GM18526 (cell line): ENCODE data around the gene SLC4A1.

Experiments used
- POLR2A ChIP-seq: IDR thresholded peaks from 3 replicates; pipeline ENCODE4 v1.6.1; 2011; ENCODE audit not compliant: insufficient read length; ENCODE audit errors: extremely low read depth

SLC4A1 gene

GRCh38 chr17:44210342-44211192 is 57.4 kb downstream of the SLC4A1 start:
- peak; percentile 28 for TF ChIP-seq POLR2A

GRCh38 chr17:44209786-44210341 is 58.1 kb downstream of the SLC4A1 start:
- no peak for TF ChIP-seq POLR2A

- TF ChIP-seq POLR2A, result no peak
Observed at GRCh38 chr17:44207743-44208142, 60.2 kb downstream of the SLC4A1 start.

- no peak for TF ChIP-seq POLR2A
Observed at GRCh38 chr17:44207319-44207718, 60.6 kb downstream of the SLC4A1 start.

GRCh38 chr17:44206825-44207155 is 61.1 kb downstream of the SLC4A1 start:
- no peak for TF ChIP-seq POLR2A

GRCh38 chr17:44205962-44206824 is 61.7 kb downstream of the SLC4A1 start:
- TF ChIP-seq POLR2A, result no peak

- TF ChIP-seq POLR2A, result no peak
Observed at GRCh38 chr17:44204441-44204882, 63.5 kb downstream of the SLC4A1 start.

GRCh38 chr17:44203731-44204440 is 64.0 kb downstream of the SLC4A1 start:
- no peak for TF ChIP-seq POLR2A

- TF ChIP-seq POLR2A, result no peak
Observed at GRCh38 chr17:44202756-44203155, 65.2 kb downstream of the SLC4A1 start.

GRCh38 chr17:44200478-44201155 is 67.3 kb downstream of the SLC4A1 start:
- peak; percentile 50 for TF ChIP-seq POLR2A

GRCh38 chr17:44199553-44200477 is 68.1 kb downstream of the SLC4A1 start, which contains the start of gene ATXN7L3:
Gene ATXN7L3, minus strand, starts transcription at chr17:44199884. Its CDS starts 1,814 bp downstream, at chr17:44198070.
- peak; percentile 41 for TF ChIP-seq POLR2A

GRCh38 chr17:44198721-44199552 is 69.0 kb downstream of the SLC4A1 start:
- TF ChIP-seq POLR2A, result peak; percentile 46
